ENCODE data around the gene NBAS.
"Not testable (repeated sequence)": the region's sequence is repeated elsewhere in the genome, so short reads cannot be mapped to it uniquely, and the experiment has no call there.

Gene NBAS

DNA sequence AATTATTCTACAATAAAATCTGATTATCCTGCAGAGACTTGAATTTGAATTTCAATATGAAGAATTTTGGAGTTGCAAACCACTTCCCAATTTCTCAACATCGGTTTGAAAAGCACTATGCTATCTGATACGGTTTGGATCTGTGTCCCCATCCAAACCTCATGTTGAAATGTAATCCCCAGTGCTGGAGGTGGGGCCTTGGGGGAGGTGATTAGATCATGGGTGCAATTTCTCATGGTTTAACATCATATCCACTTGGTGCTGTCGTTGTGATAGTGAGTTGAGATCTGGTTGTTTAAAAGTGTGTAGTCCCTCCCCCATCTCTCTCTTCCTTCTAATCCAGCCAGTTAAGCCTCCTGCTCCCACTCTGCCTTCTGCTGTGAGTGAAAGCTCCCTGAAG is 205.7 kb downstream of the NBAS start:
- DNase-seq, result no peak

DNA sequence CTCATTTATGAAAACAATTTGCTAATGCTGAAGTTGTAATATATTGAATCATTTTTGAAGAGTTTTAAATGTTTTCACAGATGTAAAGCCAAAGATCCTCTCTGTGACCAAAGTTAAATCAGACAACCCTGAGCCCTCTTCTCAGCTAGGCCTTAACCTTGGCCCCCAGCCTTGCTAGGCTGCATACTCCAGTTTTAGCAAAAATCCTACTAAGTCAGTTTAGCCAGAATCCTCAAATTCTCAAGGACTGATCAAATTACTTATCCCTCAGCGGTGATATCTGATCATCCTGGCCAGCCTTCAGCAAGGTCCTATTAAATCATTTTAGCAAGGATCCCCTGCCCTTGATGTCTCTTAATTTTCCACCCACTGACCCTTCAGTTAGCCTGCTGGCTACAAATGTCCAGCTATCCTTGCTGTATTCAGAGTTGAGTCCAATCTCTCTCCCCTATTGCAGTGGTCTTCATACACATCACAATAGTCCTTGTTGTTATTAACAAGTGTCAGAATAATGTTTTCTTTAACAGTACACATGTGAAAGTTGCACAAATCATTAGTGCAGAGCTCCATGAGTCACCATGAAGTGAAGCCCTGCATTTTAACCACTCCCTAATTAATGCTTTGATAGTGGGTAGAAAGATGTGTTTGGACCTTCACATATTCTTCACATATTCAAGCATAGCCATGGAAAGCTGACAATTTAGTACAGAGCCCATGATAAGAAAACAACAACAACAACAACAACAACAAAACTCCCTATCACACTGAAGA is 206.4 kb downstream of the NBAS start:
- no peak for DNase-seq

DNA sequence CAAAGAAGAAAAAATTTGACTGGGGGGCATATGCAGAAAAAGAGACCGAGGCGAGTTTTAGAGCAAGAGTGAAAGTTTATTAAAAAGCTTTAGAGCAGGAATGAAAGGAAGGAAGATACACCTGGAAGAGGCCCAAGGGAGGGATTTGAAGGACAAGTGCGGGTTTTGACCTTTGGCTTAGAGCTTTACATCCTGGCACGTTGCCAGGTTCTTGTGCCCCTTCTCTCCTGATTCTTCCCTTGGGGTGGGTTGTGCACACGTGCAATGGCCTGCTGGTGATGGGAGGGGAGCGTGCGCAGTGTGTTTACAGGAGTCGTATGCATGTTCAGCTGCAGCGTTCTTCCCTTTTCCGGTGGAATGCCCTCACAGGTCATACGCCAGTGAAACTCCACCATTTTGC is 208.8 kb downstream of the NBAS start:
- DNase-seq, result no peak

DNA sequence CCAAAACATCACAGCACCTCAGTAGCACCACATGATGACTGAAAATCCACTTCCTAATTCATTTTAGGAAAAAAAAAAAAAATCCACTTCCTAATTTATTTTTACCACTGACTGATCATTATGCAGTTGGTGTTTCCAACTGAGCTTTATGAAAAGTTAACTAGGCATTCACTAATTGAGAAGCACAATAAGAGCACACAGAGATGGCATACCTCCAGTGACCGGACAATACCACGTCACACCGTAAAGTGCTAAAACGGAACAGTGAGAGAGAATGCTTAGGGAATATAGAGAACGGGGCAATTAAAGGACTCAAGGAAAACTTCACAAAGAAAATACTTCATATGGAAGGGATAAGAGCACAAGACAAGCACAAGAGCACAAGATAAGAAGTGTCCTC is 212.5 kb downstream of the NBAS start:
- no peak for DNase-seq

DNA sequence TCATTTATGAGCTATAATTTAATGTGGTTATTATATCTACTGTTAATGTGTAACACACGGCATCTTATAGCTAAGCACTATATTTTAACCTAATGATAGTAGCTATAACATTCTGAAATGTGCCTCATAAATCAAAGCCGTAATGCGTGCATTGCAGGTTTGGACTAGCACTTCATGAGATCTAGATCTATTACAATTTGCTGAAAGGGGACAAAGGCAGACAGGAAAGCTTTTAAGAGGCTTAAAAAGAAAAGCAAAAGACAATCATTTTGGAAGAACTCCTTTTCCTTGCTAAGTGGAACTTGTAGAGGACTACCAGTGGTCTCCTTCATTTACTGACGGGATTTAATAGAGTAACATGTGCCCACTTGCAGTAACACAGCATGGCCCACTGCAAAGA is 213.1 kb downstream of the NBAS start:
- DNase-seq, result no peak

DNA sequence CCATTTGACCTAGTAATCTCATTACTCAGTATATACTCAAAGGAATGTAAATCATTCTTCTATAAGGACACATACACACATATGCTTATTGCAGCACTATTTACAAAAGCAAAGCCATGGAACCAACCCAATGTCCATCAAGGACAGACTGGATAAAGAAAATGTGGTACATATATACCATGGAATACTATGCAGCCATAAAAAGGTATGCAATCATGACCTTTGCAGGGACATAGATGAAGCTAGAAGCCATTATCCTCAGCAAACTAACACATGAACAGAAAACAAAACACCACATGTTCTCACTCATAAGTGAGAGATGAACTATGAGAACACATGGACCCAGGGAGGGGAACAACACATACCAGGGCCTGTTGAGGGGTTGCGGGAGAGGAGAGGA is 214.5 kb downstream of the NBAS start:
- DNase-seq, result no peak

DNA sequence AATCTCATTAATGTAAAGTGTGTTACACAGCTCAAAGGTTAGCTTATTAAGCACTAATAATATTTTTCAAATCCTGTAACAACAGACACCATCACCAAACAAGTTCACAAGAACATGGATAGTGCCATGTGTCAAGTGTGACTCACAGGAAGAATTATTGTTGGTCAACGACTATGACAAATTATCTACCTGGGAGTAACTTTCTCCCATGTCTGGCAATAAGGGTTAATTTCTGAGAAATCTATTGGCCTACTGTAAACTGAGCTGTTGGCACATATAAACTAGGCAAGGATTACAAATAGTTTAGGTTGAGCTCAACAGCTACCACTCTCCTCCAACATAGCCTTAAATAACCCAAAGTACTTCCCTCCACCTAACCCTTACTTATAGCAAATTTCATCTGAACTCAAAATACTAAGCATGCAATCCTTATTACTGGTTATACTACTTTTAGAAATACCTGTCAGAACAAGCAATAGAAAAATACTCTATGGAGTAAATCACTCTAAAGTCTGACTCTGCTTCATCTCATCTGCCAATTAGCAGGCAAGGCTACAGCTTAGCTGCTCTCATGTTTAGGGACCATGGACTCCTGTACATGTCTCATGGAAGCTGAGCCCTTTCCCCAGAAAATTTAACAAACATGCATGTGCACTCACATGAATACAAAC is 223.0 kb downstream of the NBAS start:
- no peak for DNase-seq

DNA sequence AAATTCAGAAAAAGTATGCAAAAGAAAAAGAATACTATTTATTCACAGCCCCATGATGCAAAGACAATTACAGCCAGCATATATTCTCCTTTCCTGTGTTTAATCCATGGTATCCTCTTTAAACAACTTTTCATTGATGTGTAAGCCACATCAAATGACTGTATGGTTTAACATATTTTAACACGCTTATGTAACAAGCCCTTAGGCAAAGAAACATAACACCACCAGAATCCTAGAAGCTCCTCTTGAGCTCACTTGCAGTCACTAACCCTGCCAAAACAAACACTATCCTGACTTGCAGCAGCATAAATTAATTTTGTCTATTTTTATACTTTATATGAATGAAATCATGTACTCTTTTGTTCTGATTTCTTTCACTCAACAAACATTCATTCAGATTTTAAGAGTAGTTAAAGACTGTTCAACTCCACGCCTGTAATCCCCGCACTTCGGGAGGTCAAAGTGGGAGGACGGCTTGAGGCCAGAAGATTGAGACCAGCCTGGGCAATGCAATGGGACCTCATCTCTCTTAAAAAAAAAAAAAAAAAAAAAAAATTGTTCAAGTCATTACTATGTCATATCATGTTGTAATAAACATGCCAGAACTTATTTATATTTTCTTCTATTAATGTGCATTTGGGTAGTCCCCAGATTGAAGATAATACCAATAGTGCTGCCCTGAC is 226.3 kb downstream of the NBAS start:
- DNase-seq, result peak; percentile 33

DNA sequence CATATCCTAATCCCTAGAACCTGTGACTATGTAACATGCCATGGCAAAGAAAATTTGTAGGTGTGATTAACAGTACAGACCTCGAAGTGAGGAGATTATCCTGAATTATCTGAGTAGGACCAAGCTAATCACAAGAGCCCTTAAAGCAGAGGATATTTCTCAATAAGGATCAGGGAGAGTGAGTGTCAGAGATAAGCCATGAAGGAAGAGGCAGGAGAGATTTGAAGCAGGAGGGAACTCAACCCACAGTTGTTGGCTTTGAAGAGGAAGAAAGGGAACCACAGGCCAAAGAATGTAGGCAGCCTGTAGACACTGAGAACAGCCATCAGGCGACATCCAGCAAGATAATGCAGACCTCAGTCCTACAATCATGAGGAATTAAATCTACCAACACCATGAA is 229.3 kb downstream of the NBAS start:
- DNase-seq, result no peak

DNA sequence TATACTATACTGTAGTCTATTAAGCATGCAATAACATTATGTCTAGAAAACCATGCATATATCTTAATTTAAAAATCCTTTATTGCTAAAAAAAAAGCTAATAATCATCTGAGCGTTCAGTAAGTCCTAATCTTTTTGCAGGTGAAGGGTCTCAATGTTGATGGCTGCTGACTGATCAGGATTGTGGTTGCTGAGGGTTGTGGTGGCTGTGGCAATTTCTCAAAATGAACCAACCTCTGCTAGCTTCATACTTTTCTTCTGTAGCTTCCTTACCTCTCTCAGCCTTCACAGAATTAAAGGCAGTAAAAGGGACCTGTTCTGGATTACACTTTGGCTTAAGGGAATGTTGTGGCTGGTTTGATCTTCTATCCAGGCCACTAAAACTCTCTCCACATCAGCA is 235.8 kb downstream of the NBAS start:
- DNase-seq, result no peak

DNA sequence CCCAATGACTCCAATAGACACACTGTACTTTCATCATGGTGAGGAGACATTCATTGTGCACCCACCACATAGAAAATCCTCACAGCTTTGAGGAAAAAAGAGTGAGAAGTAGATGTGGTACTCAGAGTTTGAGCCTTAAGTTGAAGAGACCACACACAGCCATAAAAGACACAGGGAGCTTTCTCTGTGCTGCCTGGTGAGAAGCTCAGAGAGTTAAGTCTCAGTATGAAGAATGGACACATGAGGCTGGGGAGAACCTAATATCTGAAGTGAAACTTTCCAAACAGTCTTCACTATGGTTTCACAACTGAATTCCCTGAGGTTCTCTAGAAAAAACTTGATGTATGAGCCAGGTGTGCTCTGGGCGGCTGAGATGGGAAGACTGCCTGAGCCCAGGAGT is 237.9 kb downstream of the NBAS start:
- DNase-seq, result no peak

DNA sequence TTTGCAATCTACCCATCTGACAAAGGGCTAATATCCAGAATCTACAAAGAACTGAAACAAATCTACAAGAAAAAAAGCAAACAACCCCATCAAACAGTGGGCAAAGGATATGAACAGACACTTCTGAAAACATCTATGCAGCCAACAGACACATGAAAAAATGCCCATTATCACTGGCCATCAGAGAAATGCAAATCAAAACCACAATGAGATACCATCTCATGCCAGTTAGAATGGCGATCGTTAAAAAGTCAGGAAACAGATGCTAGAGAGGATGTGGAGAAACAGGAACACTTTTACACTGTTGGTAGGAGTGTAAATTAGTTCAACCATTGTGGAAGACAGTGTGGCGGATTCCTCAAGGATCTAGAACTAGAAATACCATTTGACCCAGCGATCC is 239.7 kb downstream of the NBAS start:
- DNase-seq, result not testable (repeated sequence)

DNA sequence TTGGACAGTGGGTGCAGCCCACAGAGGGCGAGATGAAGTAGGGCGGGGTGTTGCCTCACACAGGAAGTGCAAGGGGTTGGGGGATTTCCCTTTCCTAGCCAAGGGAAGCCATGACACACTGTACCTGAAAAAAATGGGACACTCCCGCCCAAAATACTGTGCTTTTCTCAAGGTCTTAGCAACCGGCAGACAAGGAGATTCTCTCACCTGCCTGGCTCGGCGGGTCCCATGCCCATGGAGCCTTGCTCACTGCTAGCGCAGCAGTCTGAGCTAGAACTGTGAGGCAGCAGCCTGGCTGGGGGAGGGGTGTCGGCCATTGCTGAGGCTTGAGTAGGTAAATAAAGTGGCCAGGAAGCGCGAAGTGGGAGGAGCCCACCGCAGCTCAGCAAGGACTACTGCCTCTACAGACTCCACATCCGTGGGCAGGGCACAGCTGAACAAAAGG is 244.7 kb downstream of the NBAS start:
- DNase-seq, result no peak

DNA sequence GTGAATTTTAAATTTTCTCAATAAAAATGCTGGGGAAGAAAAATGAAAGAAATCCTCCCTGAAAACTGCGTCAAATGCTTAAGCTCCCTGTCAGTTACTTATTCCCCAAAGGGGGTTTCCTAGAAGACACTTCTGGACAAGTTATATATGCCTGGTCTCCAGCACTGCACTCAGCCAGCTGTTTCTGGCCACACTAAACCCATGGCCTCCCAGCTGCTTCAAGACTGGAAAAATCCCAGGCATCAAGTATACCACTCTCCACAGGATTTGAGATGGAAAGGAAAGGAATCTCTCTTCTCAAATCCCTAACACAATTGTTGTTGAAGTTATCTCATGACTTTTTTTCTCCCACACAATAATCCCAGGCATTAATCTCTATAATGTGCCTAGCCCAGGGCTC is 245.7 kb downstream of the NBAS start:
- DNase-seq, result no peak

DNA sequence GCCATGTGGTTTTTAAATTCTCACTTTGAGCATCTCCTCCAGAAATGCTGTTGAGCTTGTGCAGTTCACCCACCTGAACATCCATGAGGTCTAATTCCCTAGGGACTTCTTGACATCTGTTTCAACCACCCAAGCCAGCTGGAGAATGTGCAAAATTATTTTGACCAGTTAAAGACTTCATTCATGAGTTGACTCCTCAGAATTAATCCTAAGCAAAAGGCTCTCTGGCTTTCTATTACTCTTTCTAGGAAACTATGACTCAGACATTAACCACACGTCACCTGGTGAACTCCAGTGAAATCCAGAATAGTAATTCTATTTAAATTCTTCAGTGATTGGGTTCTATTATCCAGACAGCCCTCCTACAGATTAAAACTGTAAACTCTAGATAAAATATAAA is 247.5 kb downstream of the NBAS start:
- no peak for DNase-seq

DNA sequence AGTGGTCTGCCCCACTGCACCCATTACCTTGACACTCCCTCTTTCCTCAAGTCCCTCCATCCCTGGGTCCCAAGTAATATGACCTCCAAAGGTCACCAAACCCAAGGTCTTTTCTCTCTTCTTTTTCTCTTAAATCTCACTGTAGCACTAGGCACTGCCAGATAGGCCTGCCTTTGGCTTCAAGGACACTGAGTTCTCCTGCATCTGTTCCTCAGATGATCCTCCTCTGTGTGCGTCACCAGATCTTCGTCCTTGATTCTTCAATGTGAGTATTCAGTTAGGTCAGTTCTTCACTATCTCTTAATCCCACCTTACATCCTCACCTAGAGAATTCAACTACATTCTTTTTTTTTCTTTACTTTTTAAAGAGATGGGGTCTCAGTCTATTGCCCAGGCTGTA is 249.2 kb downstream of the NBAS start:
- no peak for DNase-seq

DNA sequence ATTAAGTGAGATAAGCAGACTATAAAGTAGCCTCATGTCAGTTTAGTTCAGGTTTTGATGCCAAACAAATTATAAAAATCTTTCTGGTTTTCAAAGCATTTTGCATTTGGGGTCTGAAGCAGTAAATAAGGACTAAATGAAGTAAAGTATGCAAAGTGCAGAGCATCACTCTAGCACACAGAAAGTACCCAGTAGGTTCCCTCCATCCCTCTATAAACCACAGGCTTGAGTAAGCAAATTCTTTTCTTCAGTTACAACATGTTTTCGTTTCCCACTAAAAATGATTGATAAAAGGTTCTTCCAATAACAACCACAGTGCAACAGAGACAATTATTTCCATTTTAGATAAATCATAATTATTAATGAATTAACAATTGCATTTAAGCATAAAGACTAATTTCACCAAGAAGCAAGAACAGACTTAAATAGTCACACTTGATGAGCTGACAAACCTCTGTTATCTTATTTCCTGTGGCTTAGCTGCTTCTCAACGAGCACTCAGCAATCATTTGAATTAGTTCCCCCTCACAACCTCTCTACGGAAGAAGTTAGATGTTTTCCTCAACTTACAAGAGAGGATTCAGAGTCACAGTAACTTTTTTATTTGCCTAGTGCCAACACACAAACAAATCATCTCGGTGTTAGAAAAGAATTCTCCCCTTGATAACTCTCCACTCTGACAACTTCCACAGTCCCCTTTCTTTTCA is 249.8 kb downstream of the NBAS start:
- DNase-seq, result no peak

DNA sequence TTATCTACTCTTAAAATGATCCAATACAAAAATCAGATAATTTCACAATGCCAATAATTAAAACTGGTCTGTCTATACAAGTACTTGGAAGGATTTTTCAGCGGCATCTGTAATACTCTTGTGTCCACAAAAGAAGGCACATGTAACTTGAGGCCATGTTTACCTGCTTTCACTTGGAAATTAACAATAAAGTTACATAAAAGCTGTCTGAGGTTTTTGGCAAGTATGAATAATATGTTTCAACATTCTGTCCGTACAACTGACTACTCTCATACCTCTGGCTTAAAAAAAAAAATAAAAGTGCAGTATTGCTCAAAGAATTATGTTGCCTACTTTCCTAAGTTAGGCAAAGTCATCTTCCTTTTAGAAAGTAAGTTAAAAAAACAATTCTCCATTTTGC is 253.6 kb downstream of the NBAS start:
- no peak for DNase-seq

DNA sequence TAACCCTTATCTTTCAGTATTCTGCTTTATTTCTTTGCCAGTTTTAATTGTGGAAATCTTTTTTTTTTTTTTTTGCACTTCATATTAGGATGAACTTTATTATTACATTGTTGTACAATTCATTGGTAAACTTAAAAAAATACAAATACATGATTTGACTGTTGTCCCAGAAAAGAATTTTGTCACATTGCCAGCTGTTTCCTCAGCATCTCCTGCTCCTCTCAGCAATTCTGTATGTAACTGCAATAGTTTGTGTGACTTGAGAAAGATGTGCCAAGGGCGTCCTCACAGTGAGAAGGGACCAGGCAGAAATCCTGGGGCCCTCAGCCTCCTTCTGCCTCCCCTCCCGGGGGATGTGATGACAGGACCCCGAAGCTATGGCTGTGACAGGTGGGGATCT is 254.4 kb downstream of the NBAS start:
- no peak for DNase-seq

DNA sequence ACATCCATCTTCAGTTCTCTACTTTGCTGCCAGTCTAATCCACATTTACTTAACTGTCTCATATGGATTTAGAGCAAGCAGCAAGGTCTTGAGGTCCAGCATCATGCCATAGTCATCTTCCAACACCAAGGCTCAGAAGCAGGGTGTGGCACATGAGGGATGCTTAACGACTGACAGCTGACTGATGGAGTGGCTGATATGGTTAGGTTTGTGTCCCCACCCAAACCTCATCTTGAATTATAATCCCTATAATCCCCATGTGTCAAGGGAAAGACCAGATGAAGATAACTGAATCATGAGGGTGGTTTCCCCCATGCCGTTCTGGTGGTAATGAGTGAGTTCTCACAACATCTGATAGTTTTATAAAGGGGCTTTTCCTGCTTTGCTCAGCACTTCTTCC is 257.3 kb downstream of the NBAS start:
- DNase-seq, result no peak

DNA sequence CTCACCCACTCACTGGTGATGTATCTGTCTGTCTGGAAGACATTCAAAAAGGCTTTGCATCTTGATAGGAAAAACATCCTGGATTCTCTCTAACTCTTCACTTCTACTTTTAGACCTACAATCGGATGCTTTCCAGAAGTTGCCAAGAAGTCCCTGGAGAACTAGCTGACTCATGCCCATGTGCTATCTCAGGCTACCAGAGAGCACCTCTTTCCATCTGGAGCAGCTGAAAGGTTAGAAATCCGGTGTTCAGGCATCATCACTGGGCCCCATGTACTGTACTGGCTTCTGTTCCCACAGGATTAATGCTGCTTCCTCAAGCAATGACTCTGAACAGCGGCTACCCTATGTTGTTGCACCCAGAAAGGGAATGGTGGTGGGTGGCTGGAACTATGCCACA is 259.0 kb downstream of the NBAS start:
- DNase-seq, result no peak

DNA sequence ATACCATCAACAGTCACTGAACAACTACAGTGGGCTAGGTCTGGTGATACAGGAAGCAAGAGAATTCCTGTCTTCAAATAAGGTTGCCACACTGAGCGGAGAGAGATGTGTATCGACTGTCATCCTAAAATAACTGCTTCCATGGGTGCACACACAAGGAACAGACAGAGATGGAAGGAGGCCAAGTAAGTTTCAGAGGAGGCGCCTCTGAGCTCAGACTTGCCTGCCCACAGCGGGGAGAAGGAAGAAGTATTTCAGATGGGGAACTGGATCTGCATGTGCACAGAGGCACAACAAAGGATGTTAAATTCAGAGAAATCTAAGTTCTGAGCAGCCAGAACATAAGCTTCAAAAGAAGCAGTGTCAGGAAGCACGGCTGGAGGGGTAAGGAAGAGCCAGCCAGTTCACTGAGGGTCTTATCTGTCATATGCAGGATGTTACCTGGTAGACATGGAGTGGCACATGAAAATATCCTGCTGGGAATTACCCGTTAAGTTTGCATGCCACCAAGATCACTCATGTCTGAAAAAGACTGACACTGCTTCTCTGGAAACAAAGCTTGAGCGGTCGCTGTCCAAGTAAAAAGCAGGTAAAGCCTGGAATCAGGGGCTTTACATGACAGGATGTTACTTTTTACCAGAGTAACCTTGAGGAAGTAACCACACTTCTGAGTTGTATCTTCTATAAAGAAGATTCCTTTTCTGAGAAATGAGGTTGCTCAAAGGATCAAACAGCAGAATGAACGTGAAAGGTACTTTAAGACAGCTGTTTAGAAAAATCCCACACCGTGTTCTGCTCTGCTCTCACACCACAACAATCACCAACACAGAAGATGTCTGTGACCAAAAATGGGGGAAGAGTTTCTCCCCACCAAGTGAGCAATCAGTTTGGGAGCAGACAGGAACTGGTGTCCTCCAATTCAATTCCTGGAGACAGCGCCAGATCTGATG is 260.2 kb downstream of the NBAS start:
- DNase-seq, result no peak

Measured in eye (tissue), 1 donor.